Left ventricle myocardium inferior (tissue), 1 donor: Measurements from ENCODE around the gene CRISPLD2. TPM values are rescaled to one million over a fixed set of nuclear protein-coding genes. Genes with fewer than 3 reads are reported as not detected.

Experiments
- DNase-seq: peaks from one replicate; pipeline ENCODE4 v3.0.0-alpha.2; 2020
- H3K27ac ChIP-seq: fragments of 200-600 bp; replicated peaks from 2 replicates; pipeline ENCODE4 v1.8.0; 2021
- H3K27me3 ChIP-seq: fragments of 200-600 bp; 2 replicates; pipeline ENCODE4 v1.8.0; 2021; ENCODE audit warnings: low read depth
- H3K36me3 ChIP-seq: fragments of 200-600 bp; 2 replicates; pipeline ENCODE4 v1.8.0; 2021
- H3K4me1 ChIP-seq: fragments of 200-600 bp; 2 replicates; pipeline ENCODE4 v1.8.0; 2021
- H3K4me3 ChIP-seq: fragments of 200-600 bp; 2 replicates; pipeline ENCODE4 v1.8.0; 2021; ENCODE audit warnings: mild to moderate bottlenecking, moderate library complexity
- H3K9me3 ChIP-seq: fragments of 200-600 bp; replicated peaks from 2 replicates; pipeline ENCODE4 v1.8.0; 2021
- CTCF ChIP-seq: fragments of 200-600 bp; IDR thresholded peaks from 2 replicates; pipeline ENCODE4 v1.8.0; 2021; ENCODE audit warnings: antibody characterized with exemption, mild to moderate bottlenecking, borderline replicate concordance
- intact Hi-C: fragments of 100-400 bp; cut with micrococcal nuclease; formaldehyde crosslinking; loops from one replicate; pipeline ENCODE4 v1.11.0; 2022
- total RNA-seq: library from RNA; stranded (reverse); fragmentation: NEBNext Ultra II Directional; extraction: Animal tissue kit (Norgen Biotek cat#: 25700); gene quantifications from one replicate; pipeline ENCODE4 v1.2.1, GENCODE V29; 2021
- donor health status: DM: no; HTN: yes; CAD: no; lungs with severe emphysema.

CRISPLD2 gene
- total RNA-seq, 1 donor from 2014 or later: 12.8 TPM

GRCh38 chr16:84860383-84860782, 40.6 kb downstream of the CRISPLD2 start:
- DNase-seq: peak; percentile 2
- H3K36me3 ChIP-seq: peaks cover 77% of the 10 kb centered on the region

GRCh38 chr16:84861671-84862070, 41.9 kb downstream of the CRISPLD2 start:
- H3K36me3 ChIP-seq: peaks cover 68% of the 10 kb centered on the region
- intact Hi-C loops: no loop called here
- DNase-seq: no peak
- H3K9me3 ChIP-seq: peaks cover 26% of the 10 kb centered on the region
- no peak overlapping the region for H3K27ac ChIP-seq
- no peak for TF ChIP-seq CTCF
- H3K27me3 ChIP-seq: peaks cover 8% of the 10 kb centered on the region
- no peak overlapping the region for H3K4me3 ChIP-seq
- H3K4me1 ChIP-seq: no peaks in the 10 kb centered on the region

More at GRCh38 chr16:84860383-84860782, 40.6 kb downstream of the CRISPLD2 start:
- Histone ChIP-seq H3K4me1 (no peaks in the 10 kb centered on the region), H3K27me3 (peaks cover 8% of the 10 kb centered on the region), H3K27ac (no peak overlapping the region), H3K9me3 (peaks cover 26% of the 10 kb centered on the region), H3K4me3 (no peak overlapping the region)
- TF ChIP-seq CTCF: no peak
- intact Hi-C loops: no loop called here

GRCh38 chr16:84862804-84863480, 43.2 kb downstream of the CRISPLD2 start:
- intact Hi-C loops: no loop called here
- H3K9me3 ChIP-seq: peaks cover 26% of the 10 kb centered on the region
- H3K4me3 ChIP-seq: no peak overlapping the region
- no peak for TF ChIP-seq CTCF
- no peak for DNase-seq
- peaks cover 13% of the 10 kb centered on the region for H3K27me3 ChIP-seq
- H3K27ac ChIP-seq: no peak overlapping the region
- H3K4me1 ChIP-seq: no peaks in the 10 kb centered on the region
- peaks cover 66% of the 10 kb centered on the region for H3K36me3 ChIP-seq

GRCh38 chr16:84863481-84863814, 43.7 kb downstream of the CRISPLD2 start:
- Histone ChIP-seq H3K27me3 (peaks cover 18% of the 10 kb centered on the region), H3K4me1 (no peaks in the 10 kb centered on the region), H3K9me3 (peaks cover 24% of the 10 kb centered on the region), H3K4me3 (no peak overlapping the region), H3K27ac (no peak overlapping the region), H3K36me3 (peaks cover 65% of the 10 kb centered on the region)
- DNase-seq: peak; percentile 5
- intact Hi-C loops: no loop called here
- TF ChIP-seq CTCF: no peak

GRCh38 chr16:84864326-84864955, 44.7 kb downstream of the CRISPLD2 start:
- no peak for TF ChIP-seq CTCF
- Histone ChIP-seq H3K9me3 (peaks cover 14% of the 10 kb centered on the region), H3K4me1 (no peaks in the 10 kb centered on the region), H3K27me3 (peaks cover 23% of the 10 kb centered on the region), H3K27ac (no peak overlapping the region), H3K4me3 (no peak overlapping the region), H3K36me3 (peaks cover 65% of the 10 kb centered on the region)
- intact Hi-C loops: no loop called here
- DNase-seq: peak; percentile 3
